Loucy (cell line): Measurements from ENCODE around the gene SLC39A13.

Experiments
- H2AFZ ChIP-seq: fragments of 200-600 bp; sonication (generic); 2 replicates; pipeline ENCODE4 v1.6.0; 2016; ENCODE audit warnings: antibody characterized with exemption, mild to moderate bottlenecking, low read length, moderate library complexity
- H3F3A ChIP-seq: fragments of 200-600 bp; 2 replicates; pipeline ENCODE4 v1.6.0; 2016; ENCODE audit warnings: antibody characterized with exemption, low read depth, mild to moderate bottlenecking
- H3K27me3 ChIP-seq: fragments of 200-600 bp; sonication (generic); 2 replicates; pipeline ENCODE4 v1.6.1; 2014; ENCODE audit warnings: low read length, mild to moderate bottlenecking; ENCODE audit not compliant: insufficient read depth, poor library complexity, severe bottlenecking
- H3K36me3 ChIP-seq: fragments of 200-600 bp; sonication (generic); 2 replicates; pipeline ENCODE4 v1.6.1; 2016; ENCODE audit warnings: low read length; ENCODE audit not compliant: insufficient read depth
- H3K4me1 ChIP-seq: fragments of 200-600 bp; sonication (generic); 2 replicates; pipeline ENCODE4 v1.5.1; 2014; ENCODE audit warnings: low read length, mild to moderate bottlenecking; ENCODE audit not compliant: insufficient read depth, poor library complexity, severe bottlenecking
- H3K4me2 ChIP-seq: fragments of 200-600 bp; sonication (generic); 2 replicates; pipeline ENCODE4 v1.6.0; 2014; ENCODE audit warnings: antibody characterized with exemption, low read length, low read depth, mild to moderate bottlenecking; ENCODE audit not compliant: poor library complexity, severe bottlenecking
- H3K4me3 ChIP-seq: fragments of 200-600 bp; sonication (generic); 2 replicates; pipeline ENCODE4 v1.5.1; 2014; ENCODE audit warnings: low read length, mild to moderate bottlenecking, mixed read lengths; ENCODE audit not compliant: poor library complexity, severe bottlenecking
- H3K79me2 ChIP-seq: fragments of 200-600 bp; sonication (generic); 2 replicates; pipeline ENCODE4 v1.6.1; 2014; ENCODE audit warnings: low read length; ENCODE audit not compliant: insufficient read depth
- H3K9ac ChIP-seq: fragments of 200-600 bp; sonication (generic); 2 replicates; pipeline ENCODE4 v1.6.0; 2014; ENCODE audit warnings: mild to moderate bottlenecking, low read depth, low read length, moderate library complexity; ENCODE audit not compliant: poor library complexity, severe bottlenecking
- H3K9me2 ChIP-seq: fragments of 200-600 bp; sonication (generic); replicated peaks from 2 replicates; pipeline ENCODE4 v1.6.1; 2016; ENCODE audit warnings: low read depth, low read length, mixed read lengths
- H3K9me3 ChIP-seq: fragments of 200-600 bp; sonication (generic); 2 replicates; pipeline ENCODE4 v1.6.1; 2014; ENCODE audit warnings: mild to moderate bottlenecking, antibody characterized with exemption, low read length, low read depth; ENCODE audit not compliant: insufficient read depth
- H4K20me1 ChIP-seq: fragments of 200-600 bp; sonication (generic); 2 replicates; pipeline ENCODE4 v1.6.0; 2014; ENCODE audit warnings: antibody characterized with exemption, low read length, mild to moderate bottlenecking; ENCODE audit not compliant: insufficient read depth, poor library complexity, severe bottlenecking
- EZH2phosphoT487 ChIP-seq: fragments of 200-600 bp; IDR thresholded peaks from 2 replicates; pipeline ENCODE4 v1.6.1; 2018; ENCODE audit warnings: antibody characterized with exemption, mild to moderate bottlenecking, moderate library complexity, borderline replicate concordance
- TF ChIP-seq, protein P1 (sequence below): fragments of 200-600 bp; sonication (generic); conservative IDR thresholded peaks from 2 replicates; pipeline ENCODE4 v1.5.1; 2014; ENCODE audit warnings: mild to moderate bottlenecking, antibody characterized with exemption, low read length

Gene SLC39A13

DNA sequence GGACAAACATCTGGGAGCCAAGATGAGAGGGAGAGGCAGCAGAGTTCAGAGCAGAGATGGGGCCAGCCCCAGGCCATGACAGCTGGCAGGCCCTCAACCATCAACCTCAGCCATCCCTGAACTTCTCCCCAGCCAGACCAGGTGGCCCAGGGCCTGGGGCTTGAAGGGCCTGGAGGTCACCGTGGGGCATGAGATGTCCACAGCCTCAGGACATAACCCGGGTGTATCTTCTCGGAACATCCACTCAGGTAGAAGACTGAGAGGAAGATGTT lies 12.4 kb upstream of the SLC39A13 start:
- Histone ChIP-seq H3K36me3 (no peaks in the 10 kb centered on the region), H3K4me3 (no peak overlapping the region), H2AFZ (no peak overlapping the region), H4K20me1 (no peaks in the 10 kb centered on the region), H3K4me1 (peaks cover 86% of the 10 kb centered on the region), H3F3A (peaks cover 5% of the 10 kb centered on the region), H3K9ac (peak overlapping the region; percentile 84), H3K79me2 (no peaks in the 10 kb centered on the region), H3K9me2 (no peaks in the 10 kb centered on the region), H3K27me3 (no peaks in the 10 kb centered on the region), H3K9me3 (no peaks in the 10 kb centered on the region), H3K4me2 (no peak overlapping the region)
- TF ChIP-seq EZH2phosphoT487, result no peak
- TF ChIP-seq, protein P1, sequence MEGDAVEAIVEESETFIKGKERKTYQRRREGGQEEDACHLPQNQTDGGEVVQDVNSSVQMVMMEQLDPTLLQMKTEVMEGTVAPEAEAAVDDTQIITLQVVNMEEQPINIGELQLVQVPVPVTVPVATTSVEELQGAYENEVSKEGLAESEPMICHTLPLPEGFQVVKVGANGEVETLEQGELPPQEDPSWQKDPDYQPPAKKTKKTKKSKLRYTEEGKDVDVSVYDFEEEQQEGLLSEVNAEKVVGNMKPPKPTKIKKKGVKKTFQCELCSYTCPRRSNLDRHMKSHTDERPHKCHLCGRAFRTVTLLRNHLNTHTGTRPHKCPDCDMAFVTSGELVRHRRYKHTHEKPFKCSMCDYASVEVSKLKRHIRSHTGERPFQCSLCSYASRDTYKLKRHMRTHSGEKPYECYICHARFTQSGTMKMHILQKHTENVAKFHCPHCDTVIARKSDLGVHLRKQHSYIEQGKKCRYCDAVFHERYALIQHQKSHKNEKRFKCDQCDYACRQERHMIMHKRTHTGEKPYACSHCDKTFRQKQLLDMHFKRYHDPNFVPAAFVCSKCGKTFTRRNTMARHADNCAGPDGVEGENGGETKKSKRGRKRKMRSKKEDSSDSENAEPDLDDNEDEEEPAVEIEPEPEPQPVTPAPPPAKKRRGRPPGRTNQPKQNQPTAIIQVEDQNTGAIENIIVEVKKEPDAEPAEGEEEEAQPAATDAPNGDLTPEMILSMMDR, result no peak

DNA sequence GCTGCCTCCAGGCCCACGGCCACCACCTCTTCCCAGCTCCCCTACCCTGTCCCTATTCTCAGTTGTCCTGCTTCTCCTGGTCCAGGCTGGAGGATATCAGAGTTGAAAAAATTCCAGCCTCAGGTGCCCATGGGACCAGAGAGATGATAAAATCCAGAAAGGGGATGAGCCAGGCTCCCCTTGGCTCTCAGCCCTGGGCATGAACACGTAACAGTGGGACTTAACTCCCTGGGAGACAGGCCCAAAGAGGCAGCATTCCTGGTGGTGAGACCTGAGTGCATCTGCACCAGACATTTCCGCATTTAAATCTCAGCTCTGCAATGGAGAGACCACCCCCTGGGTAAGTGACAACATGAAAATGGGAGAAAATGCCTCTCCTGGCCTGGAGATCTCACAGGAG lies 10.4 kb upstream of the SLC39A13 start:
- TF ChIP-seq, protein P1, result no peak
- TF ChIP-seq EZH2phosphoT487, result no peak
- Histone ChIP-seq H3K79me2 (no peaks in the 10 kb centered on the region), H3K4me3 (no peak overlapping the region), H3K4me2 (no peak overlapping the region), H3K4me1 (peaks cover 79% of the 10 kb centered on the region), H3K27me3 (no peaks in the 10 kb centered on the region), H3K9me3 (no peaks in the 10 kb centered on the region), H4K20me1 (no peaks in the 10 kb centered on the region), H3F3A (peaks cover 5% of the 10 kb centered on the region), H3K9me2 (no peaks in the 10 kb centered on the region), H3K36me3 (no peaks in the 10 kb centered on the region), H2AFZ (no peak overlapping the region), H3K9ac (peak overlapping the region; percentile 82)

DNA sequence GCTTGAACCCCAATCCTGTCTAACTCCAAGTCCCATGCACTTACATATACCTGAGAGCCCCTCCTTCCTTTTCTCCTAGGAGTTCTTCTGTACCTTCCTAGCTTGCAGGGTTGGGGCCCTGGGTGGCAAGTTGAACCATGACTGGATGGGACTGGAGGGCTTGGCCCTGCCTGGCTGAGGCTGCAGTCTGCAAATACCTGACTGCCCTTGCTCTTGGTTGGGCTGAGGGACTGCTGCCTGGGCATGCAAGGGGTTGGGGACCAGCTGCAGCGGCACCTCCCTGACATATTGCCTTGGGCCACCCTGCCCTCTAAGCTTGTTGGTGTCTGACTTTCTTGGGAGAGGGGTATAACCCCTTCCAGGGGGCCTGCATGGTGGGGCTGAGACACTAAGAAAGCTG lies 9.8 kb upstream of the SLC39A13 start:
- H3K9ac ChIP-seq, result peak overlapping the region; percentile 82
- no peak overlapping the region for H2AFZ ChIP-seq
- H3K4me1 ChIP-seq, result peaks cover 79% of the 10 kb centered on the region

More for the DNA sequence above, 9.8 kb upstream of the SLC39A13 start:
- H3K4me3 ChIP-seq, result no peak overlapping the region
- H3F3A ChIP-seq, result peaks cover 5% of the 10 kb centered on the region
- H4K20me1 ChIP-seq, result no peaks in the 10 kb centered on the region
- H3K36me3 ChIP-seq, result no peaks in the 10 kb centered on the region
- no peaks in the 10 kb centered on the region for H3K79me2 ChIP-seq
- H3K27me3 ChIP-seq, result no peaks in the 10 kb centered on the region
- no peak overlapping the region for H3K4me2 ChIP-seq
- H3K9me2 ChIP-seq, result no peaks in the 10 kb centered on the region
- no peaks in the 10 kb centered on the region for H3K9me3 ChIP-seq
- no peak for TF ChIP-seq EZH2phosphoT487
- TF ChIP-seq, protein P1, result no peak
